ENCODE measurements around the gene IL36RN.
"Not testable (repeated sequence)": the region's sequence is repeated elsewhere in the genome, so short reads cannot be mapped to it uniquely, and the experiment has no call there.

IL36RN gene

GRCh38 chr2:113088213-113088992 is 29.4 kb downstream of the IL36RN start:
- Mint-ChIP-seq H3K27me3 (ENCODE audit: low read depth) (peaks cover 14% of the 10 kb centered on the region), H3K9me3 (peaks cover 4% of the 10 kb centered on the region), H3K4me1 (no peaks in the 10 kb centered on the region), H3K4me3 (no peak overlapping the region), H3K27ac (no peak overlapping the region), H3K36me3 (ENCODE audit: low read depth) (no peaks in the 10 kb centered on the region)
- TF ChIP-seq, protein P1, sequence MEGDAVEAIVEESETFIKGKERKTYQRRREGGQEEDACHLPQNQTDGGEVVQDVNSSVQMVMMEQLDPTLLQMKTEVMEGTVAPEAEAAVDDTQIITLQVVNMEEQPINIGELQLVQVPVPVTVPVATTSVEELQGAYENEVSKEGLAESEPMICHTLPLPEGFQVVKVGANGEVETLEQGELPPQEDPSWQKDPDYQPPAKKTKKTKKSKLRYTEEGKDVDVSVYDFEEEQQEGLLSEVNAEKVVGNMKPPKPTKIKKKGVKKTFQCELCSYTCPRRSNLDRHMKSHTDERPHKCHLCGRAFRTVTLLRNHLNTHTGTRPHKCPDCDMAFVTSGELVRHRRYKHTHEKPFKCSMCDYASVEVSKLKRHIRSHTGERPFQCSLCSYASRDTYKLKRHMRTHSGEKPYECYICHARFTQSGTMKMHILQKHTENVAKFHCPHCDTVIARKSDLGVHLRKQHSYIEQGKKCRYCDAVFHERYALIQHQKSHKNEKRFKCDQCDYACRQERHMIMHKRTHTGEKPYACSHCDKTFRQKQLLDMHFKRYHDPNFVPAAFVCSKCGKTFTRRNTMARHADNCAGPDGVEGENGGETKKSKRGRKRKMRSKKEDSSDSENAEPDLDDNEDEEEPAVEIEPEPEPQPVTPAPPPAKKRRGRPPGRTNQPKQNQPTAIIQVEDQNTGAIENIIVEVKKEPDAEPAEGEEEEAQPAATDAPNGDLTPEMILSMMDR (IDR thresholded peaks at IDR 0.05; ENCODE audit: unreplicated experiment in 3 of 3) = no peak

GRCh38 chr2:113089916-113090315 is 30.9 kb downstream of the IL36RN start:
- TF ChIP-seq, protein P1 (IDR thresholded peaks at IDR 0.05; ENCODE audit: unreplicated experiment in 3 of 3) = no peak
- Mint-ChIP-seq H3K4me3 (no peak overlapping the region), H3K4me1 (no peaks in the 10 kb centered on the region), H3K36me3 (ENCODE audit: low read depth) (no peaks in the 10 kb centered on the region), H3K9me3 (peaks cover 7% of the 10 kb centered on the region), H3K27me3 (ENCODE audit: low read depth) (peaks cover 8% of the 10 kb centered on the region), H3K27ac (no peak overlapping the region)

GRCh38 chr2:113091231-113091896 is 32.4 kb downstream of the IL36RN start:
- peaks cover 9% of the 10 kb centered on the region for H3K9me3 Mint-ChIP-seq
- H3K27me3 Mint-ChIP-seq (ENCODE audit: low read depth) = peaks cover 4% of the 10 kb centered on the region
- no peaks in the 10 kb centered on the region for H3K4me1 Mint-ChIP-seq
- TF ChIP-seq, protein P1 (IDR thresholded peaks at IDR 0.05; ENCODE audit: unreplicated experiment in 3 of 3) = no peak
- H3K27ac Mint-ChIP-seq = no peak overlapping the region
- H3K36me3 Mint-ChIP-seq (ENCODE audit: low read depth) = no peaks in the 10 kb centered on the region
- no peak overlapping the region for H3K4me3 Mint-ChIP-seq

- no peak overlapping the region for H3K4me3 Mint-ChIP-seq
- H3K4me1 Mint-ChIP-seq = no peaks in the 10 kb centered on the region
- H3K27ac Mint-ChIP-seq = no peak overlapping the region
- no peaks in the 10 kb centered on the region for H3K36me3 Mint-ChIP-seq (ENCODE audit: low read depth)
- TF ChIP-seq, protein P1 (IDR thresholded peaks at IDR 0.05; ENCODE audit: unreplicated experiment in 3 of 3) = no peak
- peaks cover 18% of the 10 kb centered on the region for H3K9me3 Mint-ChIP-seq
- H3K27me3 Mint-ChIP-seq (ENCODE audit: low read depth) = no peaks in the 10 kb centered on the region
Measured at GRCh38 chr2:113092864-113093612, 34.0 kb downstream of the IL36RN start.

DNA sequence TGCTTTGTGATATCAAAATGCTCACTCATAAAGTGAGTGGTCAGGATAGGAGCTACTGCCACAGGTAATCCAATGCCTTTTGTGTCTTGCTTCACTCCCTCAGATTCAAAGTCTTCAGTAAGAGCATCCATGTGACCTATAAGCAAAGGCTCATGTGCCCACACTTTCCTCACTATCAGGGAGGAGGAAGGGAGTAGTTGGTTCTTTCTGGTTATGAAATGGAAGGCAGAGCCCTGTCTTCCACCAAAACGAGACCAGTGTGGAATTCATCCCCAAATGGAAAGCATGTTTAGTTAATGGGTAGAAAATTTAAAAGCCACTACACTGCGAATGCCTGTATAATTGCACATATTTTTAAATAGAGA is 34.6 kb downstream of the IL36RN start:
- Mint-ChIP-seq H3K9me3 (peaks cover 22% of the 10 kb centered on the region), H3K27ac (no peak overlapping the region), H3K4me1 (no peaks in the 10 kb centered on the region), H3K27me3 (ENCODE audit: low read depth) (no peaks in the 10 kb centered on the region), H3K4me3 (no peak overlapping the region), H3K36me3 (ENCODE audit: low read depth) (no peaks in the 10 kb centered on the region)
- TF ChIP-seq, protein P1 (IDR thresholded peaks at IDR 0.05; ENCODE audit: unreplicated experiment in 3 of 3) = no peak

- not testable (repeated sequence) for H3K4me3 Mint-ChIP-seq; H3K4me1 Mint-ChIP-seq; H3K27me3 Mint-ChIP-seq (ENCODE audit: low read depth); H3K27ac Mint-ChIP-seq; H3K36me3 Mint-ChIP-seq (ENCODE audit: low read depth)
- H3K9me3 Mint-ChIP-seq = peaks cover 22% of the 10 kb centered on the region
Measured at GRCh38 chr2:113096306-113096705, 37.3 kb downstream of the IL36RN start.

GRCh38 chr2:113096842-113097618 is 38.0 kb downstream of the IL36RN start:
- H3K36me3 Mint-ChIP-seq (ENCODE audit: low read depth); H3K27ac Mint-ChIP-seq; H3K4me3 Mint-ChIP-seq; H3K4me1 Mint-ChIP-seq; H3K27me3 Mint-ChIP-seq (ENCODE audit: low read depth): not testable (repeated sequence)
- H3K9me3 Mint-ChIP-seq = peaks cover 22% of the 10 kb centered on the region

All from nephron (organoid).